Spleen (tissue), 7 donors: ENCODE data around the gene MRPL41.

Experiments used
- CTCF ChIP-seq, 11 experiments: fragments of 200-600 bp in 7 of 11; fragments of 450-650 bp in 4 of 11; sonication (generic) in 4 of 11; IDR thresholded peaks in 8 of 11; conservative IDR thresholded peaks in 3 of 11; 1 replicate in 7 of 11; 2 replicates in 4 of 11; pipeline versions ENCODE4 v1.4.0 to v1.8.0; 2016 to 2021; ENCODE audit warnings: antibody characterized with exemption in 11 of 11, inconsistent platforms in 4 of 11, mild to moderate bottlenecking in 1 of 11
- POLR2A ChIP-seq, 3 donors: fragments of 450-650 bp; IDR thresholded peaks; one replicate each; pipeline ENCODE4 v1.5.1; 2017; ENCODE audit warnings: antibody characterized with exemption in 3 of 3, mild to moderate bottlenecking in 1 of 3
- donor health status: DM: no; HTN: no; CAD: no; lungs with moderate emphysema.
- donor health status: DM: no; HTN: no; CAD: no.
- donor health status: DM: no; HTN: no; CAD: no.

GRCh38 chr9:137592767-137593166 is 41.1 kb downstream of the MRPL41 start:
- TF ChIP-seq CTCF (IDR thresholded peaks at IDR 0.05 in 8 of 11, conservative IDR thresholded peaks at IDR 0.05 in 3 of 11) = no peak
- no peak for TF ChIP-seq POLR2A (IDR thresholded peaks at IDR 0.05)
